ELR (cell line): Measurements from ENCODE around the gene PSPH.
"Not testable (repeated sequence)": the region's sequence is repeated elsewhere in the genome, so short reads cannot be mapped to it uniquely, and the experiment has no call there.

ENCODE experiments used
- DNase-seq: peaks from one replicate; pipeline ENCODE4 v3.0.0-alpha.2; 2015; ENCODE audit warnings: low read depth

Gene PSPH

DNA sequence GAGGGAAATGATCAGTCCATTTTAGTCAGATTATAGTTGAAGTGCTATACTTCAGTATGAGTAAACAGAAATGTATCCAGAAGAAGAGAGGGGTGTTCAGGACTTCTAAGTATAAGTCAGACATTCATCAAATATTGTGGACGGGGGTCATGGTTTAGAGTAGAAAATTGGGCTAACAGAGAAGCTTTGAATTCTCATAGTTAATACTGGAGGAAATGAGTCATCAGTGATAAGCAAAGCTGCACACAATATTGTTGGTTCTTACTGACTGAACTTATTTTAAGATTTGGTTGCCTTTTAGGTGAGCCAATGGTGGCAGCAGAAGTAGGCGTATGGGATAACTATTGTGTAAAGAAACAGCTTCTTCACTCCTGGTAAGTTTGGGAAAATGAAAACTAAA lies 11.1 kb upstream of the PSPH start:
- DNase-seq, result peak; percentile 91

DNA sequence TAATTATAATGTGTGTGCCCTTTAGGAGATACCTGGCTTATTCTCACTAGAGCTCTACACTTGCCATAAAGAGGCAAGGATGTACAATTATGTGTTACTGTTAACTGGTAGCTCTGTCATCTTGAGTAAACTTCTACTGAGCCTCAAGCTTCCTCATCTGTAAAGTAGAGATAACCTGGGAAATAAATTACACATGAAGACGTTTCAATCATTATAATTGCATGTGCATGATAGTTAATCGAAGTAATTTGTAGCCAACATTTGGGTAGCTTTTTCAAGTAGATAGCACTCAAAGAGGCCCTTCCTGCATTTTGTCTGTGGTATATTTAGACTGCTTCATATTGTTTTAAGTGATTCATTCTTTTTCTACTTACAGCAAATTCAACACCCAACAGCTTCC lies 2.7 kb upstream of the PSPH start:
- DNase-seq, result no peak

GRCh38 chr7:56053379-56053778 lies 2.1 kb upstream of the PSPH start:
- DNase-seq, result no peak

DNA sequence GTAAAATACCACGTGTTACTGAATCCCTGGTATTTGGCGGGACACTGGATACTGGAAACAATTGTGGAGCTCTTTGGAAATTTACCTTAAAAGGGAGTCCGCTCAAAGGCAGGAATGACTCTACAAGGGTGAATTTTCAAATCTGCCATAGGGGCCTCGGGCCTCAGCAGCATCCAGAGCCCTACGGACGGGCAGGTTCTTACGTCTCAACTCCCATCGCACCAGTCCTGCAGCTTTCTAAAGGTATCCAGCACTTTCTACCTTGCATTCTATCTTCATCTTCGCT lies 248 bp downstream of the PSPH start:
- DNase-seq, result no peak

- peak; percentile 21 for DNase-seq
These were observed 2.5 kb downstream of the PSPH start for GRCh38 chr7:56048763-56049162.

DNA sequence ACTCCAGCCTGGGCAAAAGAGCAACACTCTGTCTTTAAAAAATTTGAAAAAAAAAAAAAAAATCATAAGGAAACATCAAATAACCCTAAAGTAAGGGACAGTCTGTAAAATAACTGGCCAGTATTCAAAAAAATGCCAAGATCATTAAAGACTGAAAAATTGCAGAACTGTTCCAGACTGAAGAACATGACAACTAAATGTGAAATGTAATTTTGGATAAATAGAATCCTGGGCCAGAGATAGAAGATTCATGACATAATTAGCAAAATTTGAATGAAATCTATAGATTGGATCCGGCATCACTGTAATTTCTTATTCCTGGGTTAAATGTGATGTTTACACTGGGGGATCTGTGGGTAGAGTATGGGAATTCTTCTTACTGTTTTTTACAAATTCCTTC lies 3.0 kb downstream of the PSPH start:
- no peak for DNase-seq

DNA sequence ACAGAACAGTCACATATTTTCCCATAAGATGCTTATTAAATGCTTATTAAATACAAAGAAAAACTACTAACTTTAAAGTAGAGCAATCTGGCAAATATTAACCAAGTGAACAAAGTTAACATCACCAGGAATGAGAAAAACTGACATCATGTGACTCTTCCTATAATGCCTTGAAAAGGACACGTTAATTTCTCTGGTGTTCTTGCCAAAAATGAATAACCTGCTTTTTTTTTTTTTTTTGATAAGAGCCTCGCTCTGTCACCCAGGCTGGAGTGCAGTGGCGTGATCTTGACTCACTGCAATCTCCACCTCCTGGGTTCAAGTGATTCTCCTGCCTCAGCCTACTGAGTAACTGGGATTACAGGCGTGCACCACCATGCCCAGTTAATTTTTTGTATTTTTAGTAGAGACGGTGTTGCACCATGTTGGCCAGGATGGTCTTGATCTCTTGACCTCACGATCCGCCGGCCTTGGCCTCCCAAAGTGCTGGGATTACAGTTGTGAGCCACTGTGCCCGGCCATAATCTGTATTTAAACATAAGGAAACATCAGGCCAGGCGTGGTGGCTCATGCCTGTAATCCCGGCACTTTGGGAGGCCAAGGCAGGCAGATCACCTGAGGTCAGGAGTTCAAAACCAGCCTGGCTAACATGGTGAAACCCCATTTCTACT lies 3.7 kb downstream of the PSPH start:
- DNase-seq, result not testable (repeated sequence)

- DNase-seq, result no peak
These were observed 4.4 kb downstream of the PSPH start for GRCh38 chr7:56046721-56047445.

DNA sequence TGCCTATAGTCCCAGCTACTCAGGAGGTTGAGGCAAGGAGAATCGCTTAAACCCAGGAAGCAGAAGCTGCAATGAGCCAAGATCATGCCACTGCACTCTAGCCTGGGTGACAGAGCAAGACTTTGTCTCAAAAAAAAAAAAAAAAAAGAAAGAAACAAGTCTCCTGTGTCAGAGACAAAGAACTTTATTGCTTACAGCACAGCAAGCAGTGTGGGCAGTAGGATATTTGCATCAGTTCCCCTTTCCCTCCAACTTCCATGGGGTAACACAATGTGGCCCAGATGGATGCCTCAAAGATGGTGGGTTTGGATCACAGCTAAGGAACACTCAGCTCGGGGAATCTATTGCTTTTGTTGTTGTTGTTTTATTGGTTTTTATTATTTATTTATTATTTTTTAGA lies 5.5 kb downstream of the PSPH start:
- not testable (repeated sequence) for DNase-seq

DNA sequence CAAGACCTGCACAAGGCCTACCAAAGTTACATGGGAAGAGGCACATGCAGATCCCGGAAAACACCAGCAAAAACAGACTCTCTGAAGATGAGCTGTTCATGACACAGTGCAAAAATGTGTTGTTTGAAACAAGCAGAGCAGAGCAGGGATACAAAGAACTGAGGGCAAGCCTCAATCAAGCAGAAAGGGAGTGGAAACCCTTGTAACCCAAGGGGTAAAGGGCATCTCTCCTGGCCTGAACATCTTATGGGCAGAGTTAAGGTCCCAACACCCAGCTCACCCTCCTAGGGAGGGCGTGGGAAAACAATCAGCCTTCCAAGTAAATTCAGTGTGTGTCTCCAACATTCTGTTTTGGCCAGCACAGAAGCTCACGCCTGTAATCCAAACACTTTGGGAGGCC lies 10.5 kb downstream of the PSPH start:
- DNase-seq, result no peak

DNA sequence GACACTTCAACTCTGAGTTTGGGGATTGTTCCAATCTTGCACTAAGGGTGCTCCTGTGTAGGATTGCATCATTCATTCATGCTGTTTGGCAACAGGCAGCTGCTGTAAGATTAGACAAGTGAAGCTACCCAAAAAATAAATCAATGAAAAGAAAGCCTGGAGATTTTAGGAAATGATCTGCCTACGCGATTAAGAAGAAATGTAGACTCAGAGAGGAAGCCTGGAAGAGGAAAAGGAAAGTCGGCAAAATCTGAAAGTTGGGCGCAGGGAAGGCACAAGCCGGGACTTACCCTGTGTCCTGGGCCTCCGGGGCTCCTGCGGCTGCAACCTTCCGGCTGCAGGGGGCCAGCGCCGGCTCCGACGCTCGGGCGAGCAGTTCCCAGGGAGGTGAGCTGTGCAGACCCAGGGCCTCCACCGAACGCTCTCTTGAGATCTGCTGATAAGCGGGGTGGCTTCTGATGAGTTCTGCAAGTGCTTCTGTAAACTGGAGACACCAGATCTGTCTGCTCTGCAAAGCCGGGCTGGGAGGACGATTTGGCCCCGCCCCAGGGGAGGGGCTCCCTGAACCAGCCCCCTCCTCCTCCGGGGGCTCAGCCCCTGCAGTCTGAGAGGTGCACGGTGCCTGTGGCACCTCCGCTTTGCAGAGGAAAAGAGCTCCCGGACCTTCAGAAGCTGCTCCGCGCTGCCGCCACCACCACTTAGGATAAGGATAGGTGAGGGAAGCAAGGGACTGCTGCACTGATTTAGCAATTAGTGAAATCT lies 17.4 kb downstream of the PSPH start:
- peak; percentile 76 for DNase-seq

DNA sequence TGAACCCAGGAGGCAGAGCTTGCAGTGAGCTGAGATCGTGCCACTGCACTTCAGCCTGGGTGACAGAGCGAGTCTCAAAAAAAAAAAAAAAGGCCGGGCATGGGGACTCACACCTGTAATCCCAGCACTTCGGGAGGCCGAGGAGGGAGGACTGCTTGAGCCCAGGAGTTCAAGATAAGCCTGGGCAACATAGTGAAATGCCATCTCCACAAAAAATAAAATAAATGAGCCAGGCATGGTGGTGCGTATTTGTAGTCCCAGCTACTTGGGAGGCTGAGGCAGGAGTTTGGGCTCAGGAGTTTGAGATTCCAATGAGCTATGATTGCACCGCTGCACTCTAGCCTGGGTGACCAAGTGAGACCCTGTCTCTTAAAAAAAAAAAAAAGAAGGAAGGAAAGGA lies 18.7 kb downstream of the PSPH start:
- not testable (repeated sequence) for DNase-seq

- not testable (repeated sequence) for DNase-seq
These were observed 19.7 kb downstream of the PSPH start for GRCh38 chr7:56031556-56031955.

- no peak for DNase-seq
These were observed 20.9 kb downstream of the PSPH start for GRCh38 chr7:56030340-56030739.

DNA sequence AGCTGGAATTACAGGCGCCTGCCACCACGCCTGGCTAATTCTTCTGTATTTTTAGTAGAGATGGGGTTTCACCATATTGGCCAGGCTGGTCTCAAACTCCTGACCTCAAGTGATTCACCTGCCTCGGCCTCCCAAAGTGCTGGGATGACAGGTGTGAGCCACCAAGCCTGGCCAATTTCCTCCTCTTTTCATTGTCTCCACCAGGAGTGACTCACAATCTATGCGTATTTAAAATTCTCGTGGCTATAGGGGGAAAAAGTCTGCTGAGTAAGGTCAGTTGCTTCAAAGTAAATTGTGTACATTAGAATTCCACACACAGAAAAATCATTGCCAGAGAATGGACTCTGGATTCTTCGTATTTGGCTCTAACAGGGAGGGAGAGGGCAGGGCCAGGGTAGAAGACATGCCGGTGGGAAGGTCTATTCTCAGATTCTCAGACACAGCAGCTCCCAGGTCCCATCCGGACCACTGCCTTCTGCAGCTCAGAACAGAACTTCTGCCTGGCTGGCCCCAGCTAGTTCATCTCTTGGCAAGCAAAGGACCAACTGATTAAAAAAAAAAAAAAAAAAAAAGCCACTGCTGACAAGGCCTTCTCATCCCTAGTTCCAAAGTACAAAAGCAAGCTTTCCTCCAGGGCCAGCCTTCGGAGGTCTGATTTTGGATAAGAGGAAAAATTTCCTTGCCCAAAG lies 22.2 kb downstream of the PSPH start:
- peak; percentile 63 for DNase-seq

GRCh38 chr7:56026538-56026937 lies 24.7 kb downstream of the PSPH start:
- no peak for DNase-seq

- DNase-seq, result no peak
These were observed 27.7 kb downstream of the PSPH start for GRCh38 chr7:56023500-56023899.

- no peak for DNase-seq
These were observed 31.7 kb downstream of the PSPH start for GRCh38 chr7:56019501-56019900.

DNA sequence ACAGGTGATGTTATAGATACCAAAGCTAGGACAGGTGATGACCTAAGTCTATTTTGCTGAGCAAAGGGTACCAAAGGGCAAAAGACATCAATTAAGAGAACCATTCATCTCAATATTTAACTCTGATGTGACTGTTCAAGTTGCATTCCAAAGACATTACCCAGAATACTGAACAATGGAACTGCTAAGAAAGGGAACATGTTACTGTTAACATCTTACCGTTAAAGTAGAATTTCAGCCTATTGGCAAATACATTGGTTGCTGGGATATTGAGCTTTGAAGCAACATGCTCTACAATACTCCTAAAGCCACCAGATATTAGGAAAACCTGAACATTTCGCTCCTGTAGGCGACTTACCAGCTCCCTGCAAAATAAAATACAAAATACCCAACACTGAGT lies 34.2 kb downstream of the PSPH start:
- DNase-seq, result not testable (repeated sequence)

DNA sequence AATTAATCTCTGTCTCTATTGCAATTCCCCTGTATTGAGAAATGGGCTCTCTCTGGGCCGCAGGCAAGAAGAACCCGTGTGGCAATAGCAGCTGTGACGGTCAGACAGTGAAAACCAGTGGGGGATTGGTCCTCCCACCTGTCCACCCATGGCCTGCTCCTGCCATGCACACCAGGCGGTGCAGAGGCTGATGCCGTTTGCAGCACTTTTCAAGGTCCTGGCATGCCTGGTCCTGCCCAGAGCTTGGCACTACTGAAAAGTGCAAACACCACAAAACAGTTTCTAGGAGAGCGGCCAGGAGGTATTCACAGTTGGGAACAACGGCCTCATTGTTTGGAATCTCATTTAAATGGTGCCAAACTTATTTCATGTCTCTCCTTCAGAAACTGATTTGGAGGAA lies 41.5 kb downstream of the PSPH start:
- DNase-seq, result no peak

- DNase-seq, result no peak
These were observed 43.4 kb downstream of the PSPH start for GRCh38 chr7:56007891-56008290.

- DNase-seq, result no peak
These were observed 44.0 kb downstream of the PSPH start for GRCh38 chr7:56007167-56007652.

DNA sequence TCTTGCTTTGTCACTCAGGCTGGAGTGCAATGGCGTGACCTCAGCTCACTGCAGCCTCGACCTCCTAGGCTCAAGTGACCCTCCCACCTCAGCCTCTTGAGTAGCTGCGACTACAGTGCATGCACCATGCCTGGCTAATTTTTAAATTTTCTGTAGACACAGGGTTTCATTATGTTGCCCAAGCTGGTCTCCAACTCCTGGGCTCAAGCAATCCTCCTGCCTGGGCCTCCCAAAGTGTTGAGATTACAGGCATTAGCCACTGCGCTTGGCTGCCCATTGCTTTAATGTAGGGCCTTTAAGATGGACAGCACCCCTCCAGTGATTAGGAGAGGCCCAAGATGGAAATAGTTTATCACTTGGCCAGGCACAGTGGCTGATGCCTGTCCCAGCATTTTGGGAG lies 47.5 kb downstream of the PSPH start:
- DNase-seq, result no peak
